NCI-H748 (cell line): ENCODE measurements around the gene DPH6.

Experiments
- DNase-seq: peaks from one replicate; lab custom pipeline; 2025; ENCODE audit not compliant: unreplicated experiment; lab: John Stamatoyannopoulos, UW

DPH6 gene

GRCh38 chr15:35545316-35545823, 595 bp downstream of the DPH6 start:
- peak; percentile 27 for DNase-seq

- no peak for DNase-seq
Measured at GRCh38 chr15:35540885-35541284, 5.1 kb downstream of the DPH6 start.

- DNase-seq: no peak
Measured at GRCh38 chr15:35540021-35540420, 5.9 kb downstream of the DPH6 start.

GRCh38 chr15:35535365-35535916, 10.5 kb downstream of the DPH6 start:
- no peak for DNase-seq

- no peak for DNase-seq
Measured at GRCh38 chr15:35533130-35534110, 12.5 kb downstream of the DPH6 start.

- DNase-seq: no peak
Measured at GRCh38 chr15:35530698-35531097, 15.3 kb downstream of the DPH6 start.

GRCh38 chr15:35529784-35530183, 16.2 kb downstream of the DPH6 start:
- no peak for DNase-seq

GRCh38 chr15:35522061-35522460, 23.9 kb downstream of the DPH6 start:
- DNase-seq: no peak

GRCh38 chr15:35519541-35520149, 26.3 kb downstream of the DPH6 start:
- peak; percentile 21 for DNase-seq

GRCh38 chr15:35519052-35519451, 26.9 kb downstream of the DPH6 start:
- DNase-seq: no peak

- no peak for DNase-seq
Measured at GRCh38 chr15:35514759-35515158, 31.2 kb downstream of the DPH6 start.

GRCh38 chr15:35507932-35508638, 37.9 kb downstream of the DPH6 start:
- DNase-seq: no peak

- DNase-seq: no peak
Measured at GRCh38 chr15:35506272-35506870, 39.6 kb downstream of the DPH6 start.

- DNase-seq: no peak
Measured at GRCh38 chr15:35505809-35506208, 40.2 kb downstream of the DPH6 start.

GRCh38 chr15:35505141-35505540, 40.8 kb downstream of the DPH6 start:
- no peak for DNase-seq

- no peak for DNase-seq
Measured at GRCh38 chr15:35499723-35500122, 46.2 kb downstream of the DPH6 start.

- no peak for DNase-seq
Measured at GRCh38 chr15:35496585-35496984, 49.4 kb downstream of the DPH6 start.

GRCh38 chr15:35495080-35495479, 50.9 kb downstream of the DPH6 start:
- no peak for DNase-seq

GRCh38 chr15:35491999-35492398, 54.0 kb downstream of the DPH6 start:
- DNase-seq: no peak

GRCh38 chr15:35491173-35491572, 54.8 kb downstream of the DPH6 start:
- DNase-seq: no peak

- DNase-seq: no peak
Measured at GRCh38 chr15:35490511-35490910, 55.5 kb downstream of the DPH6 start.
